ENCODE data around the gene SLC66A1. TPM values are rescaled to one million over a fixed set of nuclear protein-coding genes. Genes with fewer than 3 reads are reported as not detected.

SLC66A1 gene
- total RNA-seq, 1 donor from 2014 or later = 14.6 TPM

- peaks cover 26 to 37% (median 31%) of the 10 kb centered on the region in 3 donors for H3K36me3 ChIP-seq (ENCODE audit: control insufficient read depth in 3 of 3, insufficient read depth in 3 of 3, low read length in 3 of 3)
- no peaks in the 10 kb centered on the region for H3K27me3 ChIP-seq (ENCODE audit: control insufficient read depth in 3 of 3, insufficient read depth in 3 of 3, low read length in 3 of 3)
- H3K4me1 ChIP-seq (ENCODE audit: control insufficient read depth in 3 of 3, insufficient read depth in 3 of 3, low read length in 3 of 3) = peaks cover 6 to 23% (median 9%) of the 10 kb centered on the region in 3 donors
- H3K27ac ChIP-seq (ENCODE audit: low read depth, low read length) = peak overlapping the region; percentile 38
- H3K4me3 ChIP-seq (ENCODE audit: low read length in 3 of 3) = no peak overlapping the region
- no peaks in the 10 kb centered on the region for H3K9me3 ChIP-seq (ENCODE audit: control insufficient read depth in 3 of 3, low read length in 3 of 3)
- no peak overlapping the region for H3K9ac ChIP-seq (ENCODE audit: low read depth in 1 of 3, low read length in 3 of 3)
Measured at GRCh38 chr1:19374083-19374801, 62.1 kb downstream of the SLC66A1 start.

GRCh38 chr1:19374926-19375325 lies 62.8 kb downstream of the SLC66A1 start:
- peaks cover 26 to 37% (median 33%) of the 10 kb centered on the region in 3 donors for H3K36me3 ChIP-seq (ENCODE audit: control insufficient read depth in 3 of 3, insufficient read depth in 3 of 3, low read length in 3 of 3)
- H3K27ac ChIP-seq (ENCODE audit: low read depth, low read length) = peak overlapping the region; percentile 38
- no peak overlapping the region for H3K4me3 ChIP-seq (ENCODE audit: low read length in 3 of 3)
- H3K4me1 ChIP-seq (ENCODE audit: control insufficient read depth in 3 of 3, insufficient read depth in 3 of 3, low read length in 3 of 3) = peaks cover 6 to 23% (median 7%) of the 10 kb centered on the region in 3 donors
- no peak overlapping the region for H3K9ac ChIP-seq (ENCODE audit: low read depth in 1 of 3, low read length in 3 of 3)
- H3K27me3 ChIP-seq (ENCODE audit: control insufficient read depth in 3 of 3, insufficient read depth in 3 of 3, low read length in 3 of 3) = no peaks in the 10 kb centered on the region
- no peaks in the 10 kb centered on the region for H3K9me3 ChIP-seq (ENCODE audit: control insufficient read depth in 3 of 3, low read length in 3 of 3)

GRCh38 chr1:19375631-19376400 lies 63.7 kb downstream of the SLC66A1 start:
- H3K4me1 ChIP-seq (ENCODE audit: control insufficient read depth in 3 of 3, insufficient read depth in 3 of 3, low read length in 3 of 3) = peaks cover 6 to 23% (median 7%) of the 10 kb centered on the region in 3 donors
- no peak overlapping the region for H3K4me3 ChIP-seq (ENCODE audit: low read length in 3 of 3)
- H3K36me3 ChIP-seq (ENCODE audit: control insufficient read depth in 3 of 3, insufficient read depth in 3 of 3, low read length in 3 of 3) = peaks cover 31 to 40% (median 40%) of the 10 kb centered on the region in 3 donors
- no peaks in the 10 kb centered on the region for H3K9me3 ChIP-seq (ENCODE audit: control insufficient read depth in 3 of 3, low read length in 3 of 3)
- H3K27ac ChIP-seq (ENCODE audit: low read depth, low read length) = peak overlapping the region; percentile 38
- H3K9ac ChIP-seq (ENCODE audit: low read depth in 1 of 3, low read length in 3 of 3) = no peak overlapping the region
- no peaks in the 10 kb centered on the region for H3K27me3 ChIP-seq (ENCODE audit: control insufficient read depth in 3 of 3, insufficient read depth in 3 of 3, low read length in 3 of 3)

- Histone ChIP-seq H3K36me3 (ENCODE audit: control insufficient read depth in 3 of 3, insufficient read depth in 3 of 3, low read length in 3 of 3) (peaks cover 27 to 41% (median 37%) of the 10 kb centered on the region in 3 donors), H3K9ac (ENCODE audit: low read depth in 1 of 3, low read length in 3 of 3) (peak overlapping the region in 1 of 3 donors; percentile 10), H3K27ac (ENCODE audit: low read depth, low read length) (no peak overlapping the region), H3K4me3 (ENCODE audit: low read length in 3 of 3) (no peak overlapping the region), H3K4me1 (ENCODE audit: control insufficient read depth in 3 of 3, insufficient read depth in 3 of 3, low read length in 3 of 3) (peaks cover 6 to 23% (median 7%) of the 10 kb centered on the region in 3 donors), H3K27me3 (ENCODE audit: control insufficient read depth in 3 of 3, insufficient read depth in 3 of 3, low read length in 3 of 3) (no peaks in the 10 kb centered on the region), H3K9me3 (ENCODE audit: control insufficient read depth in 3 of 3, low read length in 3 of 3) (no peaks in the 10 kb centered on the region)
Measured at GRCh38 chr1:19376428-19377372, 64.6 kb downstream of the SLC66A1 start.

- H3K9me3 ChIP-seq (ENCODE audit: control insufficient read depth in 3 of 3, low read length in 3 of 3) = no peaks in the 10 kb centered on the region
- H3K9ac ChIP-seq (ENCODE audit: low read depth in 1 of 3, low read length in 3 of 3) = no peak overlapping the region
- no peaks in the 10 kb centered on the region for H3K27me3 ChIP-seq (ENCODE audit: control insufficient read depth in 3 of 3, insufficient read depth in 3 of 3, low read length in 3 of 3)
- peaks cover 6 to 17% (median 6%) of the 10 kb centered on the region in 3 donors for H3K4me1 ChIP-seq (ENCODE audit: control insufficient read depth in 3 of 3, insufficient read depth in 3 of 3, low read length in 3 of 3)
- peaks cover 26 to 51% (median 41%) of the 10 kb centered on the region in 3 donors for H3K36me3 ChIP-seq (ENCODE audit: control insufficient read depth in 3 of 3, insufficient read depth in 3 of 3, low read length in 3 of 3)
- no peak overlapping the region for H3K27ac ChIP-seq (ENCODE audit: low read depth, low read length)
- no peak overlapping the region for H3K4me3 ChIP-seq (ENCODE audit: low read length in 3 of 3)
Measured at GRCh38 chr1:19377812-19378718, 65.9 kb downstream of the SLC66A1 start.

Small RNA genes within 50 kb of the gene (small RNA-seq; reads per million reads assigned to genes)
- gene RNU6-1099P = not detected

Other genes with a start within 250 kb of the SLC66A1 start
- gene UBR4, start 102.1 kb upstream of the SLC66A1 start, total RNA-seq = 73.6 TPM
- gene EMC1, start 60.8 kb upstream of the SLC66A1 start, total RNA-seq = 36.5 TPM
- gene MRTO4, start 60.5 kb upstream of the SLC66A1 start, total RNA-seq = 20.4 TPM
- 0.52 TPM for gene AKR7A3, start 23.6 kb upstream of the SLC66A1 start, total RNA-seq
- gene AKR7A2, start 182 bp upstream of the SLC66A1 start, total RNA-seq = 44.4 TPM
- 67.3 TPM for gene CAPZB, start 173.2 kb downstream of the SLC66A1 start, total RNA-seq

Measured in skeletal muscle tissue (tissue), 5 donors.